Transverse colon (tissue), 4 donors: ENCODE data around the gene GAB2. TPM values are rescaled to one million over a fixed set of nuclear protein-coding genes. Genes with fewer than 3 reads are reported as not detected.

ENCODE experiments used
- DNase-seq: peaks from one replicate; pipeline ENCODE4 v3.0.0-alpha.2; 2019
- H3K27ac ChIP-seq, 4 donors: fragments of 200-600 bp; sonication (generic); 2 replicates each; pipeline ENCODE4 v1.5.1; 2016 to 2018; ENCODE audit warnings: inconsistent platforms in 4 of 4
- H3K27me3 ChIP-seq: fragments of 200-600 bp; sonication (generic); 2 replicates; pipeline ENCODE4 v1.5.1; 2017; ENCODE audit warnings: inconsistent platforms
- H3K36me3 ChIP-seq, 4 donors: fragments of 200-600 bp; sonication (generic); 2 replicates each; pipeline ENCODE4 v1.5.1; 2017 to 2019; ENCODE audit warnings: inconsistent platforms in 4 of 4
- H3K4me1 ChIP-seq, 4 donors: fragments of 200-600 bp; sonication (generic); 2 replicates each; pipeline ENCODE4 v1.5.1; 2017 to 2020; ENCODE audit warnings: inconsistent platforms in 4 of 4
- H3K4me3 ChIP-seq, 4 donors: fragments of 200-600 bp; sonication (generic); 1 replicate in 1 of 4; 2 replicates in 3 of 4; pipeline versions ENCODE4 v1.5.1 to v1.6.1; 2017 to 2019; ENCODE audit warnings: inconsistent platforms in 4 of 4
- H3K9me3 ChIP-seq, 2 donors: fragments of 200-600 bp; sonication (generic); 2 replicates each; pipeline ENCODE4 v1.5.1; 2017 to 2019; ENCODE audit warnings: inconsistent platforms in 2 of 2
- CTCF ChIP-seq, 5 experiments: fragments of 200-600 bp in 3 of 5; fragments of 450-650 bp in 2 of 5; sonication (generic) in 3 of 5; IDR thresholded peaks; 1 replicate in 2 of 5; 2 replicates in 3 of 5; pipeline ENCODE4 v1.5.1; 2016 to 2017; ENCODE audit warnings: antibody characterized with exemption in 5 of 5, inconsistent platforms in 3 of 5, mild to moderate bottlenecking in 2 of 5, moderate library complexity in 1 of 5
- EP300 ChIP-seq: sonication (generic); formaldehyde crosslinking; IDR thresholded peaks from one replicate; pipeline ENCODE4 v1.6.1; 2017; ENCODE audit warnings: antibody characterized with exemption, low read depth
- POLR2A ChIP-seq: fragments of 450-650 bp; IDR thresholded peaks from one replicate; pipeline ENCODE4 v1.6.1; 2016; ENCODE audit warnings: antibody characterized with exemption, mild to moderate bottlenecking, moderate library complexity
- POLR2AphosphoS5 ChIP-seq, 3 donors: sonication (generic); formaldehyde crosslinking; IDR thresholded peaks; one replicate each; pipeline ENCODE4 v1.6.1; 2016; ENCODE audit warnings: antibody characterized with exemption in 3 of 3
- WGBS, 2 donors: methylation state at CpG; one replicate each; pipeline ENCODE4 v1.1.5; 2018; ENCODE audit warnings: low coverage in 1 of 2; 5-methylcytosine and 5-hydroxymethylcytosine counted together
- in situ Hi-C, 4 donors: fragments of 200-750 bp; cut with MboI; loops; one replicate each; pipeline versions ENCODE4 v1.15.0 to v1.15.1; 2017; ENCODE audit warnings: low sequenced_read_pairs in 3 of 4, low pct_ligation_motif_present in 1 of 4, low pct_unique_long_range_greater_than_20kb in 1 of 4
- intact Hi-C: fragments of 100-400 bp; cut with DNase I; formaldehyde crosslinking; loops from one replicate; pipeline ENCODE4 v1.15.1; 2023; ENCODE audit warnings: low total_unique reads
- total RNA-seq, 4 donors: library from RNA; depleted of rRNA; stranded (reverse); fragments of >200 nt; gene quantifications; one replicate each; pipeline ENCODE4 v1.1.0, GENCODE V29; 2016

GAB2 gene
- total RNA-seq, 4 donors from 2014 or later = 5.8 to 35.7 (median 22.9) TPM

- TF ChIP-seq EP300 (no peak), POLR2AphosphoS5 (IDR thresholded peaks at IDR 0.05) (no peak), CTCF (IDR thresholded peaks at IDR 0.05) (no peak), POLR2A (no peak)
- intact Hi-C loops (no loop called here), in situ Hi-C loops (no loop called here)
- no peaks in the 10 kb centered on the region for H3K27me3 ChIP-seq
- no peak for DNase-seq
- no peak overlapping the region for H3K4me3 ChIP-seq
- H3K36me3 ChIP-seq = no peaks in the 10 kb centered on the region
- 79 to 100% methylated on average over 3 to 6 of the region's 6 CpGs for WGBS, 2 donors
- H3K9me3 ChIP-seq = no peaks in the 10 kb centered on the region
- H3K27ac ChIP-seq = no peak overlapping the region
- peaks cover 0 to 21% (median 13%) of the 10 kb centered on the region in 4 donors for H3K4me1 ChIP-seq
Measured at GRCh38 chr11:78323363-78323762, 94.3 kb downstream of the GAB2 start.

GRCh38 chr11:78319453-78319955 is 98.1 kb downstream of the GAB2 start:
- Histone ChIP-seq H3K36me3 (no peaks in the 10 kb centered on the region), H3K27me3 (no peaks in the 10 kb centered on the region), H3K9me3 (no peaks in the 10 kb centered on the region), H3K4me3 (no peak overlapping the region), H3K27ac (peak overlapping the region; percentile 37 to 46 (median 42)), H3K4me1 (peaks cover 0 to 29% (median 17%) of the 10 kb centered on the region in 4 donors)
- 26 to 30% methylated on average over 1 to 4 of the region's 4 CpGs for WGBS, 2 donors
- in situ Hi-C loops = no loop called here
- TF ChIP-seq POLR2AphosphoS5 (IDR thresholded peaks at IDR 0.05) (no peak), POLR2A (no peak), CTCF (IDR thresholded peaks at IDR 0.05) (no peak), EP300 (no peak)
- peak; percentile 26 for DNase-seq
- intact Hi-C loops = no loop called here

GRCh38 chr11:78318321-78319114 is 99.1 kb downstream of the GAB2 start:
- no peaks in the 10 kb centered on the region for H3K36me3 ChIP-seq
- H3K9me3 ChIP-seq = no peaks in the 10 kb centered on the region
- in situ Hi-C loops (no loop called here), intact Hi-C loops (no loop called here)
- peak overlapping the region; percentile 30 to 46 (median 42) for H3K27ac ChIP-seq
- no peak overlapping the region for H3K4me3 ChIP-seq
- H3K27me3 ChIP-seq = no peaks in the 10 kb centered on the region
- DNase-seq = no peak
- TF ChIP-seq EP300 = no peak
- H3K4me1 ChIP-seq = peaks cover 4 to 38% (median 24%) of the 10 kb centered on the region in 4 donors
- 53 to 56% methylated on average over 6 to 9 of the region's 9 CpGs for WGBS, 2 donors

GRCh38 chr11:78315724-78316123 is 101.9 kb downstream of the GAB2 start:
- no peak for TF ChIP-seq CTCF (IDR thresholded peaks at IDR 0.05)
- no peak for TF ChIP-seq POLR2AphosphoS5 (IDR thresholded peaks at IDR 0.05)
- TF ChIP-seq POLR2A = no peak
- no peak for TF ChIP-seq EP300
- no peaks in the 10 kb centered on the region for H3K27me3 ChIP-seq
- peaks cover 29 to 66% (median 46%) of the 10 kb centered on the region in 4 donors for H3K4me1 ChIP-seq
- in situ Hi-C loops = no loop called here
- no peak overlapping the region for H3K4me3 ChIP-seq
- WGBS, 2 donors = 92 to 96% methylated on average over 2 to 3 of the region's 3 CpGs
- intact Hi-C loops = no loop called here
- no peaks in the 10 kb centered on the region for H3K9me3 ChIP-seq
- no peak overlapping the region for H3K27ac ChIP-seq
- H3K36me3 ChIP-seq = no peaks in the 10 kb centered on the region
- no peak for DNase-seq
